HG03354 (cell line): Measurements from ENCODE around the gene GANAB.
"Not testable (repeated sequence)": the region's sequence is repeated elsewhere in the genome, so short reads cannot be mapped to it uniquely, and the experiment has no call there.

Experiments used
- ATAC-seq: cut with Tn5 transposase; IDR thresholded peaks from one replicate; pipeline ENCODE4 v1.9.1; 2021; ENCODE audit warnings: mild to moderate bottlenecking; ENCODE audit not compliant: unreplicated experiment, poor library complexity, severe bottlenecking

GANAB gene

GRCh38 chr11:62645946-62646824 lies at the start of gene GANAB:
Gene GANAB, minus strand, starts transcription at chr11:62646613. Its CDS starts 14 bp downstream, at chr11:62646599.
- ATAC-seq, result peak; percentile 93

GRCh38 chr11:62694455-62695167 lies 48.2 kb upstream of the GANAB start:
- no peak for ATAC-seq

GRCh38 chr11:62693624-62694023 lies 47.2 kb upstream of the GANAB start:
- ATAC-seq, result not testable (repeated sequence)

GRCh38 chr11:62689421-62690183 lies 43.2 kb upstream of the GANAB start, which contains the start of gene LRRN4CL:
Gene LRRN4CL, minus strand, starts transcription at chr11:62689530. Its CDS starts 1,022 bp downstream, at chr11:62688508.
- no peak for ATAC-seq

- no peak for ATAC-seq
These were observed 42.1 kb upstream of the GANAB start for GRCh38 chr11:62688491-62688890.

GRCh38 chr11:62687508-62688396 lies 41.3 kb upstream of the GANAB start:
- ATAC-seq, result no peak

- ATAC-seq, result no peak
These were observed 36.1 kb upstream of the GANAB start for GRCh38 chr11:62682518-62682917.

- peak; percentile 68 for ATAC-seq
These were observed 34.4 kb upstream of the GANAB start for GRCh38 chr11:62680825-62681240.

- ATAC-seq, result peak; percentile 72
These were observed 32.6 kb upstream of the GANAB start, which contains the start of gene UBXN1 for GRCh38 chr11:62678770-62679696. Gene UBXN1, minus strand, starts transcription at chr11:62679073. Its CDS starts 150 bp downstream, at chr11:62678923.

- no peak for ATAC-seq
These were observed 32.0 kb upstream of the GANAB start for GRCh38 chr11:62678433-62678769.

- no peak for ATAC-seq
These were observed 31.3 kb upstream of the GANAB start for GRCh38 chr11:62677714-62678113.

- no peak for ATAC-seq
These were observed 30.7 kb upstream of the GANAB start for GRCh38 chr11:62677156-62677555.

- no peak for ATAC-seq
These were observed 30.3 kb upstream of the GANAB start for GRCh38 chr11:62676698-62677097.

- not testable (repeated sequence) for ATAC-seq
These were observed 29.0 kb upstream of the GANAB start for GRCh38 chr11:62675415-62675814.

GRCh38 chr11:62673196-62673525 lies 26.7 kb upstream of the GANAB start:
- ATAC-seq, result no peak

GRCh38 chr11:62671608-62672389 lies 25.4 kb upstream of the GANAB start, which contains the start of the genes LBHD1 and UQCC3:
Gene LBHD1, minus strand, starts transcription at chr11:62672267. Its CDS starts 2,236 bp downstream, at chr11:62670031.
Gene UQCC3, plus strand, starts transcription at chr11:62671673. Its CDS starts 73 bp downstream, at chr11:62671746.
- peak; percentile 69 for ATAC-seq

- no peak for ATAC-seq
These were observed 24.8 kb upstream of the GANAB start for GRCh38 chr11:62671236-62671607.
